Transverse colon (tissue), 4 donors: ENCODE measurements around the gene BRD2. TPM values are rescaled to one million over a fixed set of nuclear protein-coding genes. Genes with fewer than 3 reads are reported as not detected.
"Not testable (repeated sequence)": the region's sequence is repeated elsewhere in the genome, so short reads cannot be mapped to it uniquely, and the experiment has no call there.

ENCODE experiments used
- DNase-seq: peaks from one replicate; pipeline ENCODE4 v3.0.0-alpha.2; 2019
- H3K27ac ChIP-seq, 4 donors: fragments of 200-600 bp; sonication (generic); 2 replicates each; pipeline ENCODE4 v1.5.1; 2016 to 2018; ENCODE audit warnings: inconsistent platforms in 4 of 4
- H3K27me3 ChIP-seq: fragments of 200-600 bp; sonication (generic); 2 replicates; pipeline ENCODE4 v1.5.1; 2017; ENCODE audit warnings: inconsistent platforms
- H3K36me3 ChIP-seq, 4 donors: fragments of 200-600 bp; sonication (generic); 2 replicates each; pipeline ENCODE4 v1.5.1; 2017 to 2019; ENCODE audit warnings: inconsistent platforms in 4 of 4
- H3K4me1 ChIP-seq, 4 donors: fragments of 200-600 bp; sonication (generic); 2 replicates each; pipeline ENCODE4 v1.5.1; 2017 to 2020; ENCODE audit warnings: inconsistent platforms in 4 of 4
- H3K4me3 ChIP-seq, 4 donors: fragments of 200-600 bp; sonication (generic); 1 replicate in 1 of 4; 2 replicates in 3 of 4; pipeline versions ENCODE4 v1.5.1 to v1.6.1; 2017 to 2019; ENCODE audit warnings: inconsistent platforms in 4 of 4
- H3K9me3 ChIP-seq, 2 donors: fragments of 200-600 bp; sonication (generic); 2 replicates each; pipeline ENCODE4 v1.5.1; 2017 to 2019; ENCODE audit warnings: inconsistent platforms in 2 of 2
- CTCF ChIP-seq, 5 experiments: fragments of 200-600 bp in 3 of 5; fragments of 450-650 bp in 2 of 5; sonication (generic) in 3 of 5; IDR thresholded peaks; 1 replicate in 2 of 5; 2 replicates in 3 of 5; pipeline ENCODE4 v1.5.1; 2016 to 2017; ENCODE audit warnings: antibody characterized with exemption in 5 of 5, inconsistent platforms in 3 of 5, mild to moderate bottlenecking in 2 of 5, moderate library complexity in 1 of 5
- EP300 ChIP-seq: sonication (generic); formaldehyde crosslinking; IDR thresholded peaks from one replicate; pipeline ENCODE4 v1.6.1; 2017; ENCODE audit warnings: antibody characterized with exemption, low read depth
- POLR2A ChIP-seq: fragments of 450-650 bp; IDR thresholded peaks from one replicate; pipeline ENCODE4 v1.6.1; 2016; ENCODE audit warnings: antibody characterized with exemption, mild to moderate bottlenecking, moderate library complexity
- POLR2AphosphoS5 ChIP-seq, 3 donors: sonication (generic); formaldehyde crosslinking; IDR thresholded peaks; one replicate each; pipeline ENCODE4 v1.6.1; 2016; ENCODE audit warnings: antibody characterized with exemption in 3 of 3
- WGBS, 2 donors: methylation state at CpG; one replicate each; pipeline ENCODE4 v1.1.5; 2018; ENCODE audit warnings: low coverage in 1 of 2; 5-methylcytosine and 5-hydroxymethylcytosine counted together
- in situ Hi-C, 4 donors: fragments of 200-750 bp; cut with MboI; loops; one replicate each; pipeline versions ENCODE4 v1.15.0 to v1.15.1; 2017; ENCODE audit warnings: low sequenced_read_pairs in 3 of 4, low pct_ligation_motif_present in 1 of 4, low pct_unique_long_range_greater_than_20kb in 1 of 4
- intact Hi-C: fragments of 100-400 bp; cut with DNase I; formaldehyde crosslinking; loops from one replicate; pipeline ENCODE4 v1.15.1; 2023; ENCODE audit warnings: low total_unique reads
- total RNA-seq, 4 donors: library from RNA; depleted of rRNA; stranded (reverse); fragments of >200 nt; gene quantifications; one replicate each; pipeline ENCODE4 v1.1.0, GENCODE V29; 2016

BRD2 gene
- total RNA-seq, 4 donors from 2014 or later: 116 to 612 (median 238) TPM

GRCh38 chr6:32941214-32941768, 27.1 kb upstream of the BRD2 start:
- DNase-seq: peak; percentile 32
- in situ Hi-C loops (loop anchor here in 1 of 4 donors (5.0 kb wide), 1 partner anchor 54 kb away; no protein-coding TSS in a partner anchor), intact Hi-C loops (no loop called here)
- Histone ChIP-seq H3K9me3 (no peaks in the 10 kb centered on the region), H3K4me1 (peaks cover 3 to 37% (median 7%) of the 10 kb centered on the region in 4 donors), H3K36me3 (no peaks in the 10 kb centered on the region), H3K4me3 (no peak overlapping the region), H3K27ac (peak overlapping the region; percentile 68 to 74 (median 68)), H3K27me3 (no peaks in the 10 kb centered on the region)
- WGBS, 2 donors: 51 to 60% methylated on average over 1 to 7 of the region's 7 CpGs
- TF ChIP-seq CTCF (IDR thresholded peaks at IDR 0.05) (no peak), POLR2A (no peak), POLR2AphosphoS5 (IDR thresholded peaks at IDR 0.05) (no peak), EP300 (no peak)

DNA sequence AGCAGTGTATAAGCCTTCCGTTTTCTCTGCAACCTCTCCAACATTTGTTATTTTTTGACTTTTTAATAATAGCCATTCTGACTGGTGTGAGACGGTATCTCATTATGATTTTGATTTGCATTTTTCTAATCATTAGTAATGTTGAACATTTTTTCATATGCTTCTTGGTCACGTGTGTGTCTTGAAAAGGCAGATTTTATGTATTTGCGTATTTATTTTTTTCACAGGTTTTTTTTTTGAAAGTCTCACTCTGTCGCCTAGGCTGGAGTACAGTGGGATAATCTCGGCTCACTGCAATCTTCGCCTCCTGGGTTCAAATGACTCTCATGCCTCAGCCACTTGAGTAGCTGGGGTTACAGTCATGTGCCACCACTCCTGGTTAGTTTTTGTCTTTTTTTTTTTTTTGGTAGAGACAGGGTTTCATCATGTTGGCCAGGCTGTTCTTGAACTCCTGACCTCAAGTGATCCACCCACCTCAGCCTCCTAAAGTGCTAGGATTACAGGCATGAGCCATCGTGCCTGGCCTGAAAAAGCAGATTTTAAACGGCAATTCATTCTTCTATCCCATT, 25.8 kb upstream of the BRD2 start:
- DNase-seq, H3K27me3 ChIP-seq, intact Hi-C loops, H3K36me3 ChIP-seq, H3K9me3 ChIP-seq, H3K4me3 ChIP-seq: not testable (repeated sequence)
- Histone ChIP-seq H3K4me1 (peaks cover 3 to 37% (median 7%) of the 10 kb centered on the region in 4 donors), H3K27ac (peak overlapping the region in 1 of 4 donors; percentile 74)
- 82 to 83% methylated on average over 9 of the region's 9 CpGs for WGBS, 2 donors
- in situ Hi-C loops: loop anchor here in 1 of 4 donors (5.0 kb wide), 1 partner anchor 55 kb away; no protein-coding TSS in a partner anchor

GRCh38 chr6:32943864-32944649, 24.3 kb upstream of the BRD2 start:
- TF ChIP-seq EP300 (no peak), POLR2A (peak; percentile 19), CTCF (IDR thresholded peaks at IDR 0.05) (no peak), POLR2AphosphoS5 (IDR thresholded peaks at IDR 0.05) (peak in 2 of 3 donors; percentile 33 to 40)
- Histone ChIP-seq H3K4me3 (no peak overlapping the region), H3K4me1 (peaks cover 3 to 37% (median 7%) of the 10 kb centered on the region in 4 donors), H3K27ac (peak overlapping the region; percentile 64 to 73 (median 68)), H3K9me3 (no peaks in the 10 kb centered on the region), H3K36me3 (no peaks in the 10 kb centered on the region), H3K27me3 (no peaks in the 10 kb centered on the region)
- 68 to 95% methylated on average over 2 to 4 of the region's 4 CpGs for WGBS, 2 donors
- intact Hi-C loops (no loop called here), in situ Hi-C loops (loop anchor here in 1 of 4 donors (5.0 kb wide), 1 partner anchor 57 kb away; no protein-coding TSS in a partner anchor)
- DNase-seq: peak; percentile 49

DNA sequence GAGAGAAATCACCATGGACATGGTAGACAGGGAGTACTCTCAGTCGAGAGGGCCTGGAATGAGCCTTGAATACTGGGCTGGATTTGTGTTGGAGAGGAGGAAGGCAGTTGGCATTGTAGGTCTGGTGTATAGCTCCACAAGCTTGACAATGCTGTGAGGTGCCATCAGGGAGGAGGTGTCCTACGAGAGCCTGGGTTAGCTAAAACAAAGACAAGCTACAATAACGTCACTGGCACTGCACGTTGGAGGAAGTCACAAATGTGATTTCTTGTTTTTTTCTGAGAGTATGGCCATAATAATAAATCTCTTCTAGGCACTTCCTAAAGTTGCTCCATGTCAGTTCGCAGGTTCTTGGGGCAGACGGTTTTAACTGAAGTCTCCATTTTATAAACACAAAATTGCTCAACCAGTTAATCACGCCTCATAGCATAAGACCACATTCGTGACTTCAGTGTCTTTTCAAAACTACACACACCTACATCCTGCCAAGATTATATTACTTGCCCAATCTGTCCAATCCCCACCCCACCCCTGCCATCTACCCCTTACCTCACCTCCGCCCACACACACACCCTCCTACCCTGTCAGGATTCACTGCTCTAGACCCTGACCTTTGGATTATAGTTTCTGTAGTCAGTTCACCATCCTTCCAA, 23.2 kb upstream of the BRD2 start:
- Histone ChIP-seq H3K4me3 (no peak overlapping the region), H3K27ac (peak overlapping the region; percentile 64 to 73 (median 68)), H3K36me3 (no peaks in the 10 kb centered on the region), H3K4me1 (peaks cover 3 to 37% (median 7%) of the 10 kb centered on the region in 4 donors), H3K9me3 (no peaks in the 10 kb centered on the region), H3K27me3 (no peaks in the 10 kb centered on the region)
- in situ Hi-C loops: no loop called here
- peak; percentile 67 for DNase-seq
- TF ChIP-seq EP300 (no peak), POLR2A (no peak), CTCF (IDR thresholded peaks at IDR 0.05) (no peak), POLR2AphosphoS5 (IDR thresholded peaks at IDR 0.05) (no peak)
- intact Hi-C loops: no loop called here
- 34% methylated on average over 5 to 9 of the region's 9 CpGs for WGBS, 2 donors
